ENCODE results near the gene TMEM19. TPM values are rescaled to one million over a fixed set of nuclear protein-coding genes. Genes with fewer than 3 reads are reported as not detected.

The TMEM19 gene
- total and polyA plus RNA-seq, 12 donors: 6.4 to 32.2 (median 24.0) TPM

- WGBS, 2 donors: 72 to 75% methylated on average over 3 of the region's 3 CpGs
- DNase-seq (no peak), ATAC-seq (no peak)
- no peak overlapping the region for H3K27ac ChIP-seq
- peaks cover 0 to 98% (median 27%) of the 10 kb centered on the region in 9 donors for H3K36me3 ChIP-seq
- H3K27me3 ChIP-seq: no peaks in the 10 kb centered on the region
- H3K4me3 ChIP-seq: no peak overlapping the region
- TF ChIP-seq, protein P1, sequence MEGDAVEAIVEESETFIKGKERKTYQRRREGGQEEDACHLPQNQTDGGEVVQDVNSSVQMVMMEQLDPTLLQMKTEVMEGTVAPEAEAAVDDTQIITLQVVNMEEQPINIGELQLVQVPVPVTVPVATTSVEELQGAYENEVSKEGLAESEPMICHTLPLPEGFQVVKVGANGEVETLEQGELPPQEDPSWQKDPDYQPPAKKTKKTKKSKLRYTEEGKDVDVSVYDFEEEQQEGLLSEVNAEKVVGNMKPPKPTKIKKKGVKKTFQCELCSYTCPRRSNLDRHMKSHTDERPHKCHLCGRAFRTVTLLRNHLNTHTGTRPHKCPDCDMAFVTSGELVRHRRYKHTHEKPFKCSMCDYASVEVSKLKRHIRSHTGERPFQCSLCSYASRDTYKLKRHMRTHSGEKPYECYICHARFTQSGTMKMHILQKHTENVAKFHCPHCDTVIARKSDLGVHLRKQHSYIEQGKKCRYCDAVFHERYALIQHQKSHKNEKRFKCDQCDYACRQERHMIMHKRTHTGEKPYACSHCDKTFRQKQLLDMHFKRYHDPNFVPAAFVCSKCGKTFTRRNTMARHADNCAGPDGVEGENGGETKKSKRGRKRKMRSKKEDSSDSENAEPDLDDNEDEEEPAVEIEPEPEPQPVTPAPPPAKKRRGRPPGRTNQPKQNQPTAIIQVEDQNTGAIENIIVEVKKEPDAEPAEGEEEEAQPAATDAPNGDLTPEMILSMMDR (IDR thresholded peaks at IDR 0.05): no peak
- peaks cover 0 to 11% (median 5%) of the 10 kb centered on the region in 11 donors for H3K9me3 ChIP-seq
- H3K4me1 ChIP-seq: peaks cover 0 to 61% (median 41%) of the 10 kb centered on the region in 9 donors
- intact Hi-C loops (cut with DNase I): no loop called here
These were observed 29.1 kb upstream of the TMEM19 start for GRCh38 chr12:71656740-71657139.

DNA sequence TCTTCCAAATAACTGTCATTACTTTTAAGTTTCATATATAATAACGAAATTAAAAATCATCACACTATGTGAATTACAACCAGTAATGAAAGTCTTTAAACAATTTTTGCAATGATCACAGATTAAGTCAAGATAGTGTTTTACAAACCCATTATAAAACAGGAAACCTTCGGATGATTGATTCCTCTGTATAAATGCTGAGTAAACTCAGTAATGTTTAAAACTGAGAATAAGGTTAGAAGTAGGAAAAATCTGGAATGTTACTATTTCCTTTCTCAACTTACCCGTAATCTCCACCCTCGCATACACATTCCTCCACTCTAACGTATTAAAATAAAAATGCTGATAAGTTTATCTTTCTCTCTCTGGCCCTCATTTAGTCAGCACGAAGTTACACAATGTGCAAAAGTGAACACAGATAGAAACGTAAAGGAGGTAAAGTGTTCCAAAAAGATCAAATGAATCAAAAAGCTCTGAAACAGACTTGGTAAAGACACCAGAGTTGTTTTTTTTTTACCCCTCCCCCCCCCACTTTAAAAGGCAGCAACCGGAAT, 23.8 kb upstream of the TMEM19 start:
- ATAC-seq: no peak
- WGBS, 2 donors: 4 to 5% methylated on average over 8 of the region's 8 CpGs
- peaks cover 0 to 46% (median 23%) of the 10 kb centered on the region in 9 donors for H3K36me3 ChIP-seq
- peak overlapping the region; percentile 74 to 98 (median 85) for H3K4me3 ChIP-seq
- H3K27ac ChIP-seq: peak overlapping the region in 7 of 10 donors; percentile 90 to 98 (median 94)
- no peak for DNase-seq
- no peaks in the 10 kb centered on the region for H3K9me3 ChIP-seq
- H3K27me3 ChIP-seq: no peaks in the 10 kb centered on the region
- intact Hi-C loops (cut with DNase I): loop anchor here in 4 of 10 donors (5.0 to 10.0 kb wide), 3 partner anchors 85 to 173 kb away; partner anchors contain the start of genes RAB21 (in 3 of the 4) and TBC1D15 (in 1 of the 4)
- peaks cover 0 to 39% (median 35%) of the 10 kb centered on the region in 9 donors for H3K4me1 ChIP-seq
- TF ChIP-seq, protein P1 (IDR thresholded peaks at IDR 0.05): no peak

- ATAC-seq (peak; percentile 14 to 68 (median 44)), DNase-seq (peak; percentile 51 to 60)
- intact Hi-C loops (cut with DNase I): loop anchor here in 4 of 10 donors (5.0 to 10.0 kb wide), 3 partner anchors 84 to 172 kb away; partner anchors contain the start of genes RAB21 (in 3 of the 4) and TBC1D15 (in 1 of the 4)
- H3K9me3 ChIP-seq: no peaks in the 10 kb centered on the region
- TF ChIP-seq, protein P1 (IDR thresholded peaks at IDR 0.05): no peak
- peak overlapping the region; percentile 74 to 98 (median 85) for H3K4me3 ChIP-seq
- H3K27ac ChIP-seq: peak overlapping the region; percentile 84 to 98 (median 94)
- H3K4me1 ChIP-seq: peaks cover 0 to 37% (median 34%) of the 10 kb centered on the region in 9 donors
- H3K27me3 ChIP-seq: no peaks in the 10 kb centered on the region
- 0% methylated on average over 53 of the region's 53 CpGs for WGBS, 2 donors
- H3K36me3 ChIP-seq: peaks cover 0 to 37% (median 14%) of the 10 kb centered on the region in 9 donors
These were observed 22.9 kb upstream of the TMEM19 start for GRCh38 chr12:71662849-71663560.
